Measurements from ENCODE around the gene TMA7. TPM values are rescaled to one million over a fixed set of nuclear protein-coding genes. Genes with fewer than 3 reads are reported as not detected.
A peak's percentile ranks its signal among the peaks of the same experiment; 100 is the strongest.

TMA7 gene
- total RNA-seq, 6 donors from 2014 or later = 115 to 282 (median 163) TPM

- Histone ChIP-seq H3K27me3 (no peaks in the 10 kb centered on the region), H3K9me3 (no peaks in the 10 kb centered on the region), H3K36me3 (peaks cover 0 to 5% (median 0%) of the 10 kb centered on the region in 4 donors), H3K27ac (peak overlapping the region; percentile 16 to 95 (median 79)), H3K4me1 (peaks cover 29 to 52% (median 46%) of the 10 kb centered on the region in 4 donors), H3K4me3 (peak overlapping the region in 3 of 4 donors; percentile 1 to 93 (median 91))
- ATAC-seq (ENCODE audit: low FRiP score in 2 of 2) (no peak), DNase-seq (no peak)
- no peak for TF ChIP-seq POLR2A (IDR thresholded peaks at IDR 0.05)
- no peak for TF ChIP-seq CTCF (IDR thresholded peaks at IDR 0.05)
- no peak for TF ChIP-seq POLR2AphosphoS5 (IDR thresholded peaks at IDR 0.05)
- TF ChIP-seq EP300 (IDR thresholded peaks at IDR 0.05) = no peak
- WGBS, 2 donors = 48% methylated on average over 8 of the region's 8 CpGs
Observed at GRCh38 chr3:48426944-48427629, 13.0 kb upstream of the TMA7 start.

GRCh38 chr3:48427630-48427962, 12.5 kb upstream of the TMA7 start:
- Histone ChIP-seq H3K9me3 (no peaks in the 10 kb centered on the region), H3K4me1 (peaks cover 29 to 52% (median 46%) of the 10 kb centered on the region in 4 donors), H3K4me3 (peak overlapping the region in 3 of 4 donors; percentile 1 to 93 (median 91)), H3K27ac (peak overlapping the region; percentile 16 to 95 (median 79)), H3K27me3 (no peaks in the 10 kb centered on the region), H3K36me3 (peaks cover 0 to 10% (median 5%) of the 10 kb centered on the region in 4 donors)
- TF ChIP-seq POLR2A (IDR thresholded peaks at IDR 0.05) (no peak), EP300 (IDR thresholded peaks at IDR 0.05) (no peak), POLR2AphosphoS5 (IDR thresholded peaks at IDR 0.05) (no peak), CTCF (IDR thresholded peaks at IDR 0.05) (no peak)
- 74 to 77% methylated on average over 7 to 9 of the region's 9 CpGs for WGBS, 2 donors
- DNase-seq (no peak), ATAC-seq (ENCODE audit: low FRiP score in 2 of 2) (no peak)

- Histone ChIP-seq H3K27me3 (no peaks in the 10 kb centered on the region), H3K4me3 (peak overlapping the region; percentile 77 to 93 (median 86)), H3K4me1 (peaks cover 29 to 52% (median 46%) of the 10 kb centered on the region in 4 donors), H3K36me3 (peaks cover 0 to 15% (median 8%) of the 10 kb centered on the region in 4 donors), H3K9me3 (no peaks in the 10 kb centered on the region), H3K27ac (peak overlapping the region; percentile 91 to 95 (median 92))
- DNase-seq = no peak
- WGBS, 2 donors = 65 to 69% methylated on average over 7 of the region's 7 CpGs
- no peak for ATAC-seq (ENCODE audit: low FRiP score in 2 of 2)
- TF ChIP-seq POLR2AphosphoS5 (IDR thresholded peaks at IDR 0.05) (no peak), CTCF (IDR thresholded peaks at IDR 0.05) (no peak), POLR2A (IDR thresholded peaks at IDR 0.05) (no peak), EP300 (IDR thresholded peaks at IDR 0.05) (no peak)
Observed at GRCh38 chr3:48428088-48428571, 11.9 kb upstream of the TMA7 start.

- Histone ChIP-seq H3K4me3 (peak overlapping the region; percentile 77 to 93 (median 86)), H3K4me1 (peaks cover 29 to 57% (median 46%) of the 10 kb centered on the region in 4 donors), H3K27ac (peak overlapping the region; percentile 91 to 95 (median 92)), H3K27me3 (no peaks in the 10 kb centered on the region), H3K9me3 (no peaks in the 10 kb centered on the region), H3K36me3 (peaks cover 0 to 20% (median 11%) of the 10 kb centered on the region in 4 donors)
- DNase-seq = peak in 1 of 2 donors; percentile 58
- peak in 1 of 2 donors; percentile 52 for ATAC-seq (ENCODE audit: low FRiP score in 2 of 2)
- 0 to 7% methylated on average over 2 to 28 of the region's 60 CpGs for WGBS, 2 donors
- TF ChIP-seq POLR2A (IDR thresholded peaks at IDR 0.05) = peak in 3 of 4 donors; percentile 37 to 58 (median 42)
- peak in 1 of 2 donors; percentile 50 for TF ChIP-seq POLR2AphosphoS5 (IDR thresholded peaks at IDR 0.05)
- no peak for TF ChIP-seq CTCF (IDR thresholded peaks at IDR 0.05)
Observed at GRCh38 chr3:48428572-48429316, 11.3 kb upstream of the TMA7 start.
